ENCODE results near the gene DNAH2.

- TF ChIP-seq, protein P1, sequence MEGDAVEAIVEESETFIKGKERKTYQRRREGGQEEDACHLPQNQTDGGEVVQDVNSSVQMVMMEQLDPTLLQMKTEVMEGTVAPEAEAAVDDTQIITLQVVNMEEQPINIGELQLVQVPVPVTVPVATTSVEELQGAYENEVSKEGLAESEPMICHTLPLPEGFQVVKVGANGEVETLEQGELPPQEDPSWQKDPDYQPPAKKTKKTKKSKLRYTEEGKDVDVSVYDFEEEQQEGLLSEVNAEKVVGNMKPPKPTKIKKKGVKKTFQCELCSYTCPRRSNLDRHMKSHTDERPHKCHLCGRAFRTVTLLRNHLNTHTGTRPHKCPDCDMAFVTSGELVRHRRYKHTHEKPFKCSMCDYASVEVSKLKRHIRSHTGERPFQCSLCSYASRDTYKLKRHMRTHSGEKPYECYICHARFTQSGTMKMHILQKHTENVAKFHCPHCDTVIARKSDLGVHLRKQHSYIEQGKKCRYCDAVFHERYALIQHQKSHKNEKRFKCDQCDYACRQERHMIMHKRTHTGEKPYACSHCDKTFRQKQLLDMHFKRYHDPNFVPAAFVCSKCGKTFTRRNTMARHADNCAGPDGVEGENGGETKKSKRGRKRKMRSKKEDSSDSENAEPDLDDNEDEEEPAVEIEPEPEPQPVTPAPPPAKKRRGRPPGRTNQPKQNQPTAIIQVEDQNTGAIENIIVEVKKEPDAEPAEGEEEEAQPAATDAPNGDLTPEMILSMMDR (conservative IDR thresholded peaks at IDR 0.05 in 1 of 2, IDR thresholded peaks at IDR 0.05 in 1 of 2; ENCODE audit: low read depth in 1 of 2, low read length in 2 of 2) = no peak
- TF ChIP-seq EZH2 (IDR thresholded peaks at IDR 0.05; ENCODE audit: low read length, missing control alignments) = no peak
Measured at GRCh38 chr17:7780736-7781135, 63.2 kb downstream of the DNAH2 start.

Measured in fibroblast of lung (primary cell).